Fibroblast of skin of scalp (primary cell): Measurements from ENCODE around the gene AIG1.
"Not testable (repeated sequence)": the region's sequence is repeated elsewhere in the genome, so short reads cannot be mapped to it uniquely, and the experiment has no call there.

ENCODE experiments used
- DNase-seq: peaks from one replicate; pipeline ENCODE4 v3.0.0-alpha.2; 2013

The AIG1 gene

DNA sequence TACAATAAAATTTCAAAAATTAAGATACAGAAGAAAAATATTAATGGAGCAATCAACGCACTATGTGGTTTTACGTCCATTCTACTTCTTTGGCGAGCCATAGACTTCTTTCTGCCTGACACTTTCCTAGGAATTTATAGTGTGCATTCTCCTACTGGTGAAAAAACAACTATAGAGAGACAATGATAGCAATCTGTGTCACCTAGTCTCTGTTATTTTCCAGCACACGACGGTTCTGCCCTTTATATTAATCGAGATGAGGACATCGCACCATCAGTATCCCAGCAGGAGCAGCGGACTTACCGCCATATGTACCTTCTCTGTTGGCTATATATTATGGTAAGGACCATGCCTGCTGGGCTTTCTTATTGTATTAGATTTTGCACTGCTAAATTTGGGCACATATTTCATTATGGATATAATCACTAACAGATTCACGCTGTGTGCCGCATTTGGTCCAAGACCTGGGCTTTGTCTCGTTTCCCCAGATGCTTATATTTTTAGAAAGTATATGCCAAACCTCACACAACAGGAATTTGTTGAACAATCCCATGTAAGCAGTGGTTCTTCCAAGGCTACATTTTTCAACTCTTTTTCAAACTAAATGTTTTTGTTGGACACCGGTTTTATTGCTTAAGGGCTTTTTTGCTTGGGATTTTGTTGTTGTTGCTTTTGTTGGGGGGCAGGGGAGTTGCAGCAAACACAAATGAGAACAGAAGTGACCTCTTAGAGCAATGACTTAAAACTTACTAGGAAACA, 223.4 kb downstream of the AIG1 start:
- peak; percentile 73 for DNase-seq

DNA sequence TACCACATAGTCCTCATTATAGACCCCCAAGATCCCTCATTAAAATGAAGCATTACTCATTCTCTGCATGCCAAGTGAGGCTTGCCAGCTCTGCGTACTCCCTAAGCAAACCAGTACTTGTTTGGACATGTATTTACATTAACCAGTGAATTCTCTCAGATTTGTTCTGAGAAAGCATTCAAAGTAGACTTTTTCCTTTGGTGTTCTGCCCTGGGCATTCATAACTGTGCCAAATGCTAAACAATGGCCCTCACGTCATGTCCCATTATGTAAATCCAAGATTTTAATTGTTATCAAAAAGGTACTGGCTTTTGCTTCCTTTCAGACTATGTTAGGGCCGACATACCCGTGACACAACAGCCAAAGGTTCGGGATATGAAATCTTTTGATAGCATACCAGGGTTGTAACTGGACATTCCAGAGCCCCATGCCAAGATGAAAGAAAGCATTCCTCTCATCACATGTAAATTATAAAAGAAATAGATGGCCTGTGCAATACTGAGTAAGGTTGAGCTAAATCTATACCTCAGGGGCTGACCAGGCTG, 225.6 kb downstream of the AIG1 start:
- DNase-seq: peak; percentile 36

DNA sequence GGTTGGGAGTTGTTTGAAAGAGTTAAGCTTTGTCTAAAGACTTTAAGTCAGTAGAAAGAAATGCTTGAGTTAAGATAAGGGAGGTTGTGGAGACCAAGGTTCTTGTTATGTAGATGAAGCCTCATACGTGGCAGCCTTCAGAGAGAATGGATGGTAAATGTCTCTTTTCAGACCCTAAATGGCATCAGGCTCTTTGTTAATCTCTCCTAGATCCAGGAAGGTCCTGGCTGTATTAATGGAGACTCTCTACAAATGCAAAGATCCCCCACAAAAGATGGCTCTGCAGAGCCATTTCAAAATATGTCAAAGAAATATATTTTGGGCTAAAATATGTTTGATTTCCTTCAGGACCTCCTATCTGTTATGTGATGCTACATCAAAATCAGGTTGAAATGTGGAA, 228.2 kb downstream of the AIG1 start:
- no peak for DNase-seq

DNA sequence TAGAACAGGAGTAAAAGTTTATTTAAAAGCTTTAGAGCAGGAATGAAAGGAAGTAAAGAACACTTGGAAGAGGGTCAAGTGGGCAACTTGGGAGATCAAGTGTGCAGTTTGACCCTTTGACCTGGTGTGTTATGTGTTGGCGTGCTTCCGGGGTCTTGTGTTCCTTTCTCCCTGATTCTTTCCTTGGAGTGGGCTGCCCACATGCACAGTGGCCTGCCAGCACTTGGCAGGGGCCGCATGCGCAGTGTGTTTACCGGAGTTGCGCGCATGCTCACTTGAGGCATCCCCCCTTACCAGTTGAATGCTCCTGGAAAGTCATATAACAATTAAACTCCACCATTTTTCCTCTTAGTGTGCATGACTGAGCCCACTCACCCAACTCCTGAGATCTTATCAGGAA, 229.5 kb downstream of the AIG1 start:
- DNase-seq: no peak

DNA sequence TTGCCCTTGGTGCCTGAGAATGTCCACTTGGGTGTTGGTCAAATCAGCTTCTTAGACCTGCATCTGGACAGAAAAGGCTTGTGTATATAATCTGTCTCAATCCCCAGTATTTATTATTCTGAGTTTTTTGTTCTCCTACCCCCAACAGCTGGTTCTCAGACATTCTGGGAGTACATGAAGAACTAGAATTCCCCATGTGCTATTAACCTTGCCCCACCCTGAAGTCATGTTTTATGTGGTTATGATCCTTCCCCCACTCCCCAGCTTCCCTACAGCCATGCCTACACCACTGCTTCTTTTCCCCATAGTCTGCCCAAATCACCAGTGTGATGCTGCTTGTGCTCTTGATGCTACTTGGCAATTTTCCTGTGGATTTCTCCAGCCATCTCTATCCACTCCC, 232.8 kb downstream of the AIG1 start:
- DNase-seq: peak; percentile 28

- DNase-seq: peak; percentile 66
These were observed 233.7 kb downstream of the AIG1 start for GRCh38 chr6:143294265-143294860.

GRCh38 chr6:143295932-143296331, 235.2 kb downstream of the AIG1 start:
- DNase-seq: no peak

GRCh38 chr6:143298071-143298470, 237.4 kb downstream of the AIG1 start:
- no peak for DNase-seq

- DNase-seq: no peak
These were observed 238.8 kb downstream of the AIG1 start for GRCh38 chr6:143299253-143300166.

- DNase-seq: no peak
These were observed 240.5 kb downstream of the AIG1 start for GRCh38 chr6:143301188-143301587.

- DNase-seq: not testable (repeated sequence)
These were observed 247.1 kb downstream of the AIG1 start for GRCh38 chr6:143307760-143308159.

- no peak for DNase-seq
These were observed 252.5 kb downstream of the AIG1 start for GRCh38 chr6:143313163-143313562.

GRCh38 chr6:143321491-143322086, 260.9 kb downstream of the AIG1 start:
- no peak for DNase-seq

DNA sequence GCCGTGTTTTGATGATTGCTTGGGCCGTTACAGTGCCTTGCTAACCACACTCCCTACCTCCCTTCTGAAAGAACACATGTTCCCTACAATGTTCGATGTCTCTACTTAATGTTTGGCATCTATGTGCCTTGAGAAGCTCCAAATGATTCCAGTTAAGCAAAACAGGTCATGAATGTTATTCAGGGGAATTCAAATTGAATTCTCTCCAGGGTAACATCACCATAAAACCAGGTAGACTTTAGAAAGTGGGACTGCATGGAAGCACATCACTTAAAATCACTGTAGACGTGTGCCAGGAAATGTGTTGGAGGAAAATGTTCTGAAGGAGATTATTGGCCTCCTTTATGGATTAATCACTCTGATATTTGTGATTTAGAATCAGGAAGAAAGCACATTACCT, 261.7 kb downstream of the AIG1 start:
- no peak for DNase-seq

DNA sequence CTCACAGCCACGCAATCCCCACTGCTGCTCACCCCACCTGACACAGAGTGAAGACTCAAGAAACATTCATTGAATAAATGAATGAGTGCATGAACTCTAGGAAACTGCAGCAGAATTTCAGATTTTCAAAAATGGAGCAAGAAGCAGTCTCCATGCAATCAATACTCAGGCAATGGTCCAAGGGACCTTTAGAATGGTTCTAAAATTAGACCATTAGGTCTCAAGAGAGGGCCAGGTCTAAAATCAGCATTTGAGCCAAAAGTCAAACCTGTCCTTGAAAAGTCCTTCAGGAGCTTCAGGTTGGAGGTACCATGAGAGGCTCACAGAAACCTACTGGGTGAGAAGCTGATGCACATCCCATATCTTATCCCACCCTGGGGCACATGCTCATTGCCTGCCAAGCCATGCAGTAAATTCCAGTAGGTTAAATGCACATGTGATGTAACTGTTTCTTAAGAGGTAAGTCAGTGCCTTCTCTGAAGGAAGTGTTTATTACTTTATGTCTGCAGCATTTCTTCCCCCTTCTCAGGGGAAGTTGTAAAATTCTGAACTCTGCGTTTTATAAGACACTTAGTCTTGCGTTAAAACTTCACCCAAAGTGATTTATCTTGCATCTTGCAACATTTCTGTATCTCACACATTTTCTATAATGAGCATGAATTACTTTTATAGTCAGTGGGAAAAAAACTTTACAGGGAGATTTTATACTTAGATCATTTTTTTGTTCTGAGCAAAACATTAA, 263.2 kb downstream of the AIG1 start:
- no peak for DNase-seq

DNA sequence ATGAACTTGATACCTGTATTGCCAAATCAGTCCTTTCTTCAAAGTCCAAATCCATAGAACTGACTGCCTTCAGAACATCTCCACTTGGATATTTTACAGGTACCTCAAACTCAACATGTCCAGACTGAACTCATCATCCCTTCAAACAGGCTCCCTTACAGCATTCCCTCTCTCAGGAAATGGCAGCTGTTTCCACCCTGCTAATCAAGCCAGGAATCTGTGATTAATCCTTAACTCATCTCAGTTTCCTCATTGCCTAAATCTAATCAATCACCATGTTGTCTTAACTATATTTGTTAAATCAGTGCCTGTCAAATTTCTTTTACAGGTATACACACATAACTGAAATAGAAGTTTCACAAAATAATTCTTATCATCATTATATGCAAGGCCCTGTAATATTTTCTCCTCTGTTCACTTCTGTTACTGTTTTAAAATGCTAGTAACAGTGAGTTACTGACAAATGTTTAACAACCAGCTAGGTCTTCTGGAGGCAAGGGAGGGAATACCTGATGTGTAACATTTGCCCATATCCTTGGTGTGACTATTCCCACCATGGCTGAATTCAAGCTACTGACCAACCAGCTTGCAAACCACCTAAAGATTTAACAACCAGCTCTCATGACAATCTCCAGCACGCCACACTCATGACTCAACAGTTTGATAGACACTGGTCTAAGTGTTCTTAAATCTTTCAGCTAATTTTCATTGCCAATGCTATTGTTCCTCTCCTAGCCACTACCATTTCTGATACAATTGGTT, 264.9 kb downstream of the AIG1 start:
- peak; percentile 23 for DNase-seq

GRCh38 chr6:143328876-143329275, 268.2 kb downstream of the AIG1 start:
- no peak for DNase-seq

DNA sequence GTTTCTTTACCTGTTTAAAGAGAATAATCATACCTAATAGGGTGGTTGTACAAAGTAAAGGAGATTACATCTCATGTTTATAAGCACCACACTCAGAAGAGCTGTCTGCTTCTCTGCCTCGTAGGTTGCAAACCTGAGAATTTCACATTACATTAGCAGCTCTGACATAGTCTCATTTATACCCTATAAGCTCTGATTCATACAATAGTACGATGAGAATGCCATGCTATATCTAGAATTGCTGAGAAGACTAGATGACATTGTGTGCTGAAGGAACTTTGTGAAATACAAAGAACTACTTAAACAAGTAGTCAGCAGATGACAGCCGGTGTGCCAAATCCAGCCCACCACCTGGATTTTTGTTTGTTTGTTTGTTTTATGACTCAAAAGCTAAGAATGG, 268.6 kb downstream of the AIG1 start:
- no peak for DNase-seq

DNA sequence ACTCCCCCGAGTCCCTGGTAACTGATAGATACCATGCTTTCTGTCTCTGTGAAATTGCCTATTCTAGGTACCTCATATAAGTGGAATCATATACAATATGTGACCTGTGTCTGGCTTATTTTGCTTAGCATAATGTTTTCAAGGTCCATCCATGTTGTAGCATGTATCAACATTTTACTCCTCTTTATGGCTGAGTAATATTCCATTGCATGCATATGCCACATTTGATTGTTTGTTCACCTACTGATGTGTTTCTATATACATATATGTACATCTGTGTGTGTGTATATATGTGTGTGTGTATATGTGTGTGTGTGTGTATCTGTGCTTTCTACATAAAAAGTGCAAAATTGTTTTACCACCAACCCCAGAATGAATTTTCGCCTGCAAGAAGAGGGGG, 270.7 kb downstream of the AIG1 start:
- DNase-seq: no peak

- DNase-seq: no peak
These were observed 271.6 kb downstream of the AIG1 start for GRCh38 chr6:143332153-143332845.

- no peak for DNase-seq
These were observed 272.4 kb downstream of the AIG1 start for GRCh38 chr6:143333081-143333480.
